NCI-H69 (cell line): ENCODE results near the gene GSG1L.
A peak's percentile ranks its signal among the peaks of the same experiment; 100 is the strongest.

Source experiments
- DNase-seq: peaks from one replicate; lab custom pipeline; 2025; lab: John Stamatoyannopoulos, UW

Gene GSG1L

DNA sequence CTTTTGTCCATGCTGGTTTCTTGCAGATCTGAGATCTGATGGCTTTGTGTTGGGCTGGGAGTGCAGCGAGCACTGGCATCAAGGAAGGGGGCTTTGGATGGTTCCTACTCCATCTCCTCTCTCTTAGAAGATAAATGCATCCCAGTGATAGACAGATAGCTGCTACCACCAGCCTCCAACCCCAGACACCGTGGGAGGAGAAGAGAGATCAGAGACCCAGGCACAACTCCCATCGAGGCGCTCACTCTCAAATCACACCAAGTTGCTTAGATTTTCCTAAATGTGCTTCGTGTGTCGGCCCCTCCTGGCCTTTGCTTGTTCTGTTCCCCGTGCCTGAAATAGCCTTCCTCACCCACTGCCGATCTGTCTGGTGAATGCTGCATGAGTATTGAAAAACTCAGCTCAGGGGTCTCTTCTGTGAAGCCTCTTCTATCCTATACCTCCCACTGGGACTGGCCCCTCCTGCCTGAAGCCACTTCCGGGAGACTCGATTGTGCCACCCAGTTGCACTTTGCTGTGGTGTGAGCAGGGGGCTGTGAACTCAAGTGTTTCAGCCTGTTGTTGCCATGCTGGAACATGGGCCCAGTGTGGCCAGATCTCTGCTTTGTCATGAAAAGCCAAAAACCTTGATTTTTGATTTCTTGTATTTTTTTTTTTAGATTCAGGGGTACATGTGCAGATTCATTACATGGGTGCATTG is 242.7 kb downstream of the GSG1L start:
- no peak for DNase-seq

DNA sequence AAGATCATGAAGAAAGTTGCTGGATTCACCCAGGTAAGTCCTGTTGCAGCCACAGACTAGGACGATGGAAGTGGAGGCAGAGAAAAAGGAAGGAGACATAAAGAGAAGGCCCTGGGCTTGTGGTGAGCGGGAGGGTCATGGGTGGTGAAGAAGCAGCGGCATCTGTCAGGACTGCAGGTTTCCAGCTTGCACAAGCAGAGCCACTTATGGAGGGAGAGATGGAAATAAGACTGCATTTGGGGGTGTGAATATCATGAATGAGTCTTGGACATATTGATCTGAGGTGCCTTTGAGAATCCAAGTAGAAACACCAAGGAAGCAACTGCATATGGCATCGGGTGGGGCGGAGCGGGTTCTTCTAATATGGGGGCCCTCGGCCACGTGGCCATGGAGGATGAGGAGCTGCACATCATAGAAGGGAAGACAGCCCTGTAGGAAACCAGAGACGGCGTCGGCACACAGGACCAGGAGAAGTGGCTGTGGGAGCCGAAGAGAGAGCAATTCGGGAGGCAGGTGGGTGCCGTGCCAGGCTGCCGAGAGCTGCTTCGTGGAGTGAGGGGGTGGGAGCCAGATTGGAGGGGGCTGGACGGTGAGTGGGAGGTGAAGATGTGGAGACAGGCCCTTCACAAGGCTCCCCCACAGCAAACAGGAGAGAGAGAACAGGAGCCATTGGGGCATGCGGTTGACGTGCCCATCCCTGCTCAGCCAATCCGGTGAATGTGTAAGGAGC is 243.5 kb downstream of the GSG1L start:
- DNase-seq = no peak

- DNase-seq = no peak
Observed at GRCh38 chr16:27819356-27819755, 244.2 kb downstream of the GSG1L start.

GRCh38 chr16:27818246-27818645 is 245.3 kb downstream of the GSG1L start:
- no peak for DNase-seq

DNA sequence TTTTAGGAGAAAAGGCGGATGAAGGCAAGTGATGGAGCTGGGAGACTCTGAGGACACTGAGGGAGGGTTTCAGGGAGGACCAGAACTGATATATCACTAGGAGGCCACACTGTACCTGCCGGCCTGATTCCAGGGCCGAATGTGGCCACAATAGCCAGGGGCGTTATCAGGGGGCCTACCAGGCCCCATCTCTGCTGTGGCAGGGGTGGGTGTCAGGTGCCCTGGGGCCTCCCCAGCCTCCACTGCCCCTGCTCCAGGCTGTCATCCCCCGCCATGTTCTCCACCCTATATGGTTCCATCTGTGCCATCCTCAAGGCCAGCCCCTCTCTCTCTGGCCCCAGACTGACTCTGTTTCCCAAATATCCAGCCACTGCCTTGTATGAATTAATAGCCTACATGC is 246.5 kb downstream of the GSG1L start:
- DNase-seq = no peak

GRCh38 chr16:27816561-27816960 is 247.0 kb downstream of the GSG1L start:
- DNase-seq = no peak

DNA sequence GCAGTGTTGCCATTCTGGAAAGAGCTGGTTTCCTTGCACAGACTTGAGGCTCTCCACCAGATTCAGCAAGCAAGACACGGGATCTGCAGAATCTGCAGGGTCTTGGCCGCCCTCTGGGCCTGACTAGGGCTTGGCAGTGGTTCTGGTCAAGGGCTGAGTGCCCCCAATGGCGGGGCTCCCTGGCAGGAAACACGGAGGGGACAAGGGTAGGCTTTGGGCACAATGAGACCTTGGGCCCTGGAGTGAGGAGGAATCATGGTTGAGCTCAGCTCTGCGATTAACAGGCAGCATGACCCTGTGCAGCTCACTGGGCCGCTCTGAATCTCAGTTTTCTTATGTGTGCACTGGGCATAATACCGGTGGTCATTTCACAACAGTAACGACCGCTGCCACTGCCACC is 249.9 kb downstream of the GSG1L start:
- no peak for DNase-seq

DNA sequence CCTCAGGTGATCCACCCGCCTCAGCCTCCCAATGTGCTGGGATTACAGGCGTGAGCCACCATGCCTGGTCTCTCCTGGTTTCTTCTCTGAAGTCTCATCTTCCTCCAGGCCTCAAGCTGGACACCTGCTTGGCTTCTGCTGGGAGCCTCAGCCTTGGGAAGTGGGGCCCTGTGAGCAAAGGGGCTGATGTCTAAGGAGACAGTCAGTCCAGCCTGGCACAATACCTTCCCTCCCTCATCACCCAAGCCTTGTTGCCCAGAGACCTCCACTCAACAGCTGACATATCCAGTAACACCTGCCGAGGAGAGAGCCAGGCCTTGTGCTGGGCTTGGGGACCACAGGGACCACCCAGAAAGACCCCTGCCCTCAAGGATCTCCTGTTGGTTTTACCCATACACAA is 251.6 kb downstream of the GSG1L start:
- DNase-seq = no peak

- DNase-seq = no peak
Observed at GRCh38 chr16:27806986-27807385, 256.5 kb downstream of the GSG1L start.

- DNase-seq = no peak
Observed at GRCh38 chr16:27806388-27806787, 257.1 kb downstream of the GSG1L start.

- DNase-seq = no peak
Observed at GRCh38 chr16:27805828-27806351, 257.6 kb downstream of the GSG1L start.

DNA sequence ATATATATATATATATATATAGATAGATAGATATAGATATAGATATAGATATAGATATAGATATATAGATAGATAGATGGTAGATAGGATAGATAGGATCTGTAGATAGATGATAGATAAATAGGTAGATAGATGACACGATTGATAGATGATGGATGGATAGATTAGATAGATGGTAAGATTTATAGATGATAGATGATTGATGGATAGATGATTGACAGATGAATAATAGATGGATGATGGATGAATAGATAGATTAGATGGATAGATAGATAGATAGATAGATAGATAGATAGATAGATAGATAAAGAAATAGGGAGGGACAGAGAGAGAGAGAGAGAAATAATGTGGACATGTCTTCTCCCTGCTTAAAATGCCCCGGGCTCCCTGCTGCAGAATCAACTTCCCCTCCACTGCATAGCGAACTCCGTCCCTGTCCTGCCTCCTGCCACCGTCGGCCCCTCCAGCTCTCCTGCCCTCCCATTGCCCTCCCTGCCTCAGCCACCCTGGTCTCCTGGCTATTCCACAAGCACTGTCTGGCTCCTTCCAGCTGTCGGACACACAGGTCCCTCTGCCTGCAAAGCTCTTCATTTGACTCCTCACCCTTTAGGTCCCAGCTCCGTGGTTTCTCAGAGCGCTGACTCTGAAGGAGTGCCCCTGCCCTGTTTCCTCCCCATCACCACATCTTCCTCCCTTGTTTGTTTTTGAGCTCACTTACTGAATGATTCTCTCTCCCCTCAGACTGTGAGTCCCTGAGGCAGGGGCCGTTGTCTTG is 259.6 kb downstream of the GSG1L start:
- peak; percentile 38 for DNase-seq

DNA sequence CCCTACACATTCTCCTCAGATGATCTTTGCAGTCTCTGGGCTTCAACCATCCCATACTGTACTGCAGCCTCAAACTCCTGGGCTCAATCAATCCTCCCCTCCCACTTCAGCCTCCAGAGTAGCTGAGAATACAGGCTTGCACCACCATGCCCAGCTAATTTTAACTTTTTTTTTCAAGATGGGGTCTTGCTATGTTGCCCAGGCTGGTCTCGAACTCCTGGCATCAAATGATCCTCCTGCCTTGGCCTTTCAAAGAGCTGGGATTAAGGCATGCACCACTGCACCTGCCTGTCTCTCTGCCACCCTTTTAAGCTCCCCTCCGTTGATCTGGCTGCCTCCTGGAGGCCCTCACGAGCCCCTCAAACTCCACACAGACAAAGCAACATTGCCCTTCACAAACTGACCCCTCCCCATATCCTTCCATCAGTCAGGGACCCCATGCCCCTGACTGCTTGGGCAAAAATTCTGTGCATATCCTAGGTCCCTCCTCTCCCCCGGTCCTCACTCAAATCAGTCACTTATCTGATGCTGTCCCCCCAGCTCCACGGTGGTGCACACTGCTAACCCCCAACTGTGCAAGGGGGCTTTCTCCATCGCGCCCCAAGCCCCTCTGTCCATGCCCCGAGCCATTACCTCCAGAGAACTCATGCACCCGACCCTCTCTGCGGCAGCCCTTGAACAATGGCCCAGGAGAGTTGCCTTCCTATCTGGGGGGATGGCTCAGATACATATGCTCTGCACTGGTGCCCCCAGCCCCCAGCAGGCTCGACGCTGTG is 260.7 kb downstream of the GSG1L start:
- DNase-seq = no peak

GRCh38 chr16:27801289-27801945 is 262.1 kb downstream of the GSG1L start:
- DNase-seq = no peak

- DNase-seq = no peak
Observed at GRCh38 chr16:27800817-27801216, 262.7 kb downstream of the GSG1L start.

GRCh38 chr16:27799896-27800295 is 263.6 kb downstream of the GSG1L start:
- DNase-seq = peak; percentile 16

DNA sequence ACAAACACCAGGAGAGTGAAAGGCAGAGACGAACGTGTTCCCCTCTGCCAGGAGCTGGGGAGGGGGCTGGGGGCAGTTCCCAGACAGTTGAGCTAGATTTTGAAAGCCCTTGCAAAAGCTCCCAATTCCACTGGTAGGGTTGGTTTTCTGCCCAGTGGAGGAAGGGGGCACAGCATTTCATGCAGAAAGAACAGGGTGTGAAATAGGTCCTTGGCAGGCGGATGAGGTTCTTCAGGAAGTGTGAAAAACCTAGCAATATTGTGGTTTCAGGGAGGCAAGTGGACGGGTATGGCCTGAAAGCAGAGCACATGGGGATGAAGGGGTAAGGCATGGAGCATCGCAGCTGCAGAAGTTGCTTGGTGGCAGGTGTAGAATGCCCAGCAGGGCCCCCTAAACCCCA is 265.3 kb downstream of the GSG1L start:
- no peak for DNase-seq

GRCh38 chr16:27795992-27796614 is 267.4 kb downstream of the GSG1L start:
- no peak for DNase-seq

GRCh38 chr16:27793249-27793622 is 270.3 kb downstream of the GSG1L start:
- no peak for DNase-seq

DNA sequence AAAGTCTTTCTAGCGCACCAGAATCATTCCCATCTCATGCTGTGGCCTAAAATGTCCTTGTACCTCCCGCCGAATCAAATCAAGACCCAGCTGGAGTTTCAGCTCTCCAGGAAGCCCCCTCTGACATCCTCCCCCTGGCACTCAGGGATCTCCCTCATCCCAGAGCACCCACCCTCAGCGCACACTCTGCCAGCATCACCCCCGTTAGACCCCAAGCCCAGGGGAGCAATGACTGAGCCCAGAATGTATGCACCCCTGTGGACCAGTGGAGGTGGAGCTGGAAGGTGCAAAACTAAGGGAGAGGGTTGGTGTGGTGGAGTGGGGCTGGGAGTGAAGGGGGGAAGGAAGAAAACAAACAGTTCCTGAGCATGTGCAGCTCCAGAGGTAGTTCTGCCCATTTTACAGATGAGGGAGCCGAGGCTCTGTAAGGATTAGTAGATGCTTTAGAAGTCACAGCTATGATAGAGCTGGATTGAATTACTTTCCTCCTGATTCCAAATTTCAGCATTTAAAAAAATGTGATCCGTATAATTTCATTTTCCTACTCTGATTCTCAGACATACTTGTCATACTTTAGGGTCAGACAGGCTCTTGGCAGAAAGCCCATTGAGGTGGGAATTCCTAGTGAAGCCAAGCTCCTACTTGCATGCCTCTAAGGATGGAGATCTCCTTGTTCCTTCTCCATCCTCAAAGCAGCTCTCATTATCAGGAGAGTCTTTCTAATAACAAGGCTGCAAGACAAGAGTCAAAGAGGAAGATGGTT is 270.8 kb downstream of the GSG1L start:
- DNase-seq = peak; percentile 13
